IgD-negative memory B cell (primary cell): ENCODE data around the gene PKNOX2. TPM values are rescaled to one million over a fixed set of nuclear protein-coding genes. Genes with fewer than 3 reads are reported as not detected.

Source experiments
- H3K27ac Mint-ChIP-seq, 3 donors: one replicate each; pipeline ENCODE4 v1.8.0; 2020 to 2022; ENCODE audit warnings: mild to moderate bottlenecking in 3 of 3, mixed read lengths in 3 of 3, moderate library complexity in 1 of 3
- H3K27me3 Mint-ChIP-seq: one replicate; pipeline ENCODE4 v1.8.0; 2021; ENCODE audit warnings: mixed read lengths
- H3K36me3 Mint-ChIP-seq: one replicate; pipeline ENCODE4 v1.8.0; 2020; ENCODE audit warnings: mild to moderate bottlenecking, mixed read lengths
- H3K4me1 Mint-ChIP-seq, 3 donors: one replicate each; pipeline ENCODE4 v1.8.0; 2020 to 2022; ENCODE audit warnings: mixed read lengths in 3 of 3, mild to moderate bottlenecking in 1 of 3
- H3K4me3 Mint-ChIP-seq, 4 donors: one replicate each; pipeline ENCODE4 v1.8.0; 2020 to 2022; ENCODE audit warnings: mild to moderate bottlenecking in 4 of 4, mixed read lengths in 4 of 4, moderate library complexity in 3 of 4
- H3K9me3 Mint-ChIP-seq, 3 donors: one replicate each; pipeline ENCODE4 v1.8.0; 2020 to 2021; ENCODE audit warnings: mixed read lengths in 3 of 3, mild to moderate bottlenecking in 1 of 3
- polyA plus RNA-seq: library from polyadenylated mRNA; unstranded; fragments of 300-500 nt; fragmentation: Illumina TruSeq; gene quantifications from one replicate; pipeline ENCODE4 v1.2.3, GENCODE V29; 2021

PKNOX2 gene
- polyA plus RNA-seq, 1 donor from 2014 or later = not detected

DNA sequence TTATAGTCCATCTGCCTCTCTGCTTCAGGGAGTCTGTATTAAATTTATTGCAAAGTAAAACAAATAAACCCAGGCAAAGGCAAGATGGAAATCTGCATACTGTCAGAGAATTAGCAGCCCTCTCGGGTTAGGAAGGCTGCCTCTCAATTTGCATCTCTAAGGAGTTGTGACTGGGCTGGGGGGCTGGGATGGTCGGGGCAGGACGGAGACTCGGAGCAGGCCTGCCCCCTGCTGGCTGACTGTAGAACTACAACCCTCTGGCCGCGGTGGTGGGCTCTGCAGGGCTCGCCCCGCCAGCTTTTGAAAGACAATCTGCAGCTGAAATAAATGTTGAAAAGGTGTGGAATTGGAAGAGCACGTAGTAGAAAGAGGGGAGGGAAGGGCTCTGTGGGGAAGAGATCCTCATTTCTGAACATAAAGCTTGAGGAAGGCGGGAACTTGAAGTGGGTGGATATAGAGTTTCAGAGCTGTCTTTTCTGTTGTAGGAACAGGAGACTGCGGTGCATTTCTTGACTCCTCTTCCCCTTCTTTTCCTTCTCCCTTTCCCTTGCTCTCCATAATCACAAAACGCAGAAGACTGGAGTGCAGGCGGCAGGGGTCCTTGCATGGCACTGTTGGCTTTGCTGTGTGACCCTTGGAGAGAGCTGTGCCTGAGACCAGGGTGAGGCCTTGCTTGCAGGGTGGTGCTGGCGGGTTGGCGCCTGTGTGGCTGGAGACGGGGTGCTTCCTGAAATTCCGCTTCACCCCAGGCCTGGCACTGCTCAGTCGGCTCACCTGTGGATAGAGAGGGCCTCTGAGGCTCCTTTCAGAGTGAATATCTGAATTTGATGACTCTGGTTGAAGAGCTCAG, 22.6 kb upstream of the PKNOX2 start:
- Mint-ChIP-seq H3K4me1 (peaks cover 0 to 4% (median 3%) of the 10 kb centered on the region in 3 donors), H3K9me3 (no peaks in the 10 kb centered on the region), H3K27ac (no peak overlapping the region), H3K4me3 (peak overlapping the region in 1 of 4 donors; percentile 31), H3K27me3 (peaks cover 27% of the 10 kb centered on the region), H3K36me3 (peaks cover 1% of the 10 kb centered on the region)

DNA sequence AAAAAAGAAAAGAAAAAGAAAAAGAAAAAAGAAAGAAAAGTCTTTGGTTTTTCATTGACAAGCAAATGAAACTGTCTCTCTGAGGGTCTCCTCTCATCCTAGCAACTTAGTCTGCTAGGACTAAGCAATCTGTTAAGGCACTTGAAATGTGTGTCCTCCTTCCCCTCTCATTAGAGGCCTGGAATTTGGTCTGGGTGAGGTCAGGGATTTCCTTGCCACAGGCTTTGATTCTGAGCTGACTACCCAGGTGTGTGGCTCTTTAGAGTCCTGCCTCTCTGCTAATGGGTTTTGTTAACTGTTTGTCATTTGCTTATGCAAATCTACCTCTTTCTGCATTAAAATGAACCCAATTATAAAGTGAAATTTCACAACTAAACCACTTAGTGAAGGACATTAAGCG, 18.3 kb upstream of the PKNOX2 start:
- peaks cover 0 to 4% (median 3%) of the 10 kb centered on the region in 3 donors for H3K4me1 Mint-ChIP-seq
- H3K36me3 Mint-ChIP-seq = peaks cover 1% of the 10 kb centered on the region
- H3K9me3 Mint-ChIP-seq = no peaks in the 10 kb centered on the region
- H3K27me3 Mint-ChIP-seq = peaks cover 17% of the 10 kb centered on the region
- H3K4me3 Mint-ChIP-seq = peak overlapping the region in 1 of 4 donors; percentile 51
- no peak overlapping the region for H3K27ac Mint-ChIP-seq

DNA sequence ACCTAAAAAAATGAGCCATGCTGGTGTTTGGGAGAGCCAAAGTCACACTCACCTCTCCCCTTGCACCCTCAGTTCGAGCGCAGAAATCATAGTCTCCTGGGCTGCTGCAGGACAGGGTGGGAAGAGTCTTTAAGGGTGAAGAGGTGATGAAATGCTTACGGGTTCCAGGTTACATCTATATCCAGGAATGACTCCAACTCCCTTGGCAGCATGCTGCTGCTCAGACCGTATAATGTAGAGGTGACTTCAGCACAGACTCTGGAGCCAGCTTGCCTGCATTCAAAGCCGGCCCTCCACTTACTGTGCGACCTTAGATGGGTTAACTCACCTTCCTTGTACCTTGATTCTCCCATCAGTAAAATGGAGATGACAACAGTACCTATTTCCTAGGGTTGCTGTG, 17.3 kb upstream of the PKNOX2 start:
- H3K27me3 Mint-ChIP-seq = peaks cover 12% of the 10 kb centered on the region
- no peaks in the 10 kb centered on the region for H3K9me3 Mint-ChIP-seq
- peaks cover 1% of the 10 kb centered on the region for H3K36me3 Mint-ChIP-seq
- H3K27ac Mint-ChIP-seq = no peak overlapping the region
- H3K4me3 Mint-ChIP-seq = no peak overlapping the region
- no peaks in the 10 kb centered on the region for H3K4me1 Mint-ChIP-seq

DNA sequence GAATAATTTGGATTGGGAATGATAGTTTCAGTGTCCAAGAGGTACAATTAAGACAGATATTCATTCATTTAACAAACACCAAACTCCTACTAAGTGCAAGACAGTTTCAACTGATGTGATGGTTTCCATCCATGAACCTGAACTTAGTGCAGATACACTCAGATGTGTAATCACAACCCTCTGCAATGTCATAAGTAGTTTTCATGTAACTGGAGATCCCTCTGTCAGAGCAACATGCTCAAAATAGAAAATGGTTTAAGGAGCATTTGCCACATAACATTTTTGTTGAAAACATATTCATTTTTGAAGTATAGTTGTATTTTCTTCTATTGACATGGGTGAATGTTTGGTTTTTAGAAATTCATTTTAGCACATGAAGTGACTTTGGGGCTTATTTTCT, 16.5 kb upstream of the PKNOX2 start:
- Mint-ChIP-seq H3K36me3 (peaks cover 1% of the 10 kb centered on the region), H3K4me1 (no peaks in the 10 kb centered on the region), H3K27ac (no peak overlapping the region), H3K9me3 (no peaks in the 10 kb centered on the region), H3K27me3 (peaks cover 12% of the 10 kb centered on the region), H3K4me3 (no peak overlapping the region)

DNA sequence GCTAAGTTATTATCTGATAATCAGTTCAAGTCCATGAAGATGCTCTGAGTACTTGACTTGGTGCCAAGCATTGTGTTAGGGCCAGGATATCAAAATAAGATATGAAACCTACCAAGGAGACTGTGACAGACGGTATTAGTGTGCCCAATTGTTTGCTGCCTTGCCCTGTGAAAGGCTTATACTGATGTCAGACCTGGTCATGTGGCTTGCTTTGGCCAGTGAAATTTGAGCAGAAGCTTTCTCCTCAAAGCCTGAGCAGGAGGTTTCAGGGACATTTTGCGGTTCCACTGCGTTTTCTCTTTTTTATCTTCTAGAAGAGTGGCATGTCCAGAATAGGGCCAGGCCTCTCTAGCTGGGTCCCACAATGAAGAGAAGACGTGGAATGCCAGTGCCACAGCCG, 15.8 kb upstream of the PKNOX2 start:
- peaks cover 1% of the 10 kb centered on the region for H3K36me3 Mint-ChIP-seq
- no peak overlapping the region for H3K27ac Mint-ChIP-seq
- no peaks in the 10 kb centered on the region for H3K4me1 Mint-ChIP-seq
- H3K4me3 Mint-ChIP-seq = no peak overlapping the region
- peaks cover 11% of the 10 kb centered on the region for H3K27me3 Mint-ChIP-seq
- no peaks in the 10 kb centered on the region for H3K9me3 Mint-ChIP-seq

DNA sequence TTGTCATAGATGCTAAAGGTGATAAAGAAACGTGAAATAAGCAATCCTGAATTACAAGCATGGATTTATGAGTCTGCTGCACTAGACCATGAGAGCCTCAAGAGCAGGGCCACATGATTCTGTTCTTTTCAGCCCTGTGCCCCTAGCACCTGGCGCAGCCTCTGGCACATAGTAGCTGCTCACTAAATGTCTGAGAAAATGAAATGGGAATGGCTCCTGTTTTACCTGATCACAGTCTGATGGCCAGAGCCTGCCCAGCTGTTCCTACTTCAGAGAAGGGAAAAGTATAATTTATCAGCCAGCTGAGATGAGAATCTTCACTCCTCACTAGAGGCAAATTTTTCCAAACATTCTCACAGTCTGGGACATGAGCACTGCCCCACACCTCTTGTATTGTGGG, 10.7 kb upstream of the PKNOX2 start:
- H3K27me3 Mint-ChIP-seq = peaks cover 14% of the 10 kb centered on the region
- H3K36me3 Mint-ChIP-seq = no peaks in the 10 kb centered on the region

DNA sequence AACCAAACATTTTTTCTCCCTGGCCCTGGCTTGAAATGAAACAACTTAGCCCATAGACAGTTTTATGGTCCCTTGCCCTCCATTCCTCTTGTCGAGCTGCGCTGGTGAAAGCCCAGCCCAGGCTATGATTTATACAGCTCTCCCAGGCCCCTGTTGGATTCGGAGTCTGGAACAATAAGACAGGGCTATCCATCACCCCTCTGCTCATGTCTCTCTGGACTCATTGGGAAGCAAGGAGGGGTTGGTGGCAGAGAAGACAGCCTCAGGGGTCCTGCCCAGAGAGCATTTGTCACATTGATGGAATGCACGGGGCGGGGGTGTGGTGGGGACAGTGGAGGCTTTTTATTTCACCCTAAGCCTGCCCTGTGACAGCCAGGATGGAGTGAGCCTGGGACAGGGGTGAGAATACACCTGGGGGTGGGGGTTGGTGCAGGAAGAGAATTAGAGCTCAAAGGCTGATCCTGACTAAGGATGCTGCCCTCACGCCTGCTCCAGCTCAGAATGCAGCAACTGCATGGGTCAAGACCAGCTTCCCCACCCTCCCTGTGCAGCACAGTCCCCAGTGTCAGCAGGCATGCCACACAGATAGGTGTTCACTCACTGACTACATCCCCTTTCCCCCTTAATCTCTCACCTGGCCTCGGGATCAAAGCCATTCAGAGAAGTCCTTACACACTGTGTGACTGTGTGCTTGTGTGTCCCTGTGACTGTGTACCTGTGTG, 10.0 kb upstream of the PKNOX2 start:
- H3K36me3 Mint-ChIP-seq = no peaks in the 10 kb centered on the region
- H3K27ac Mint-ChIP-seq = no peak overlapping the region
- H3K9me3 Mint-ChIP-seq = no peaks in the 10 kb centered on the region
- H3K4me3 Mint-ChIP-seq = no peak overlapping the region
- H3K27me3 Mint-ChIP-seq = peaks cover 14% of the 10 kb centered on the region
- no peaks in the 10 kb centered on the region for H3K4me1 Mint-ChIP-seq

More for the DNA sequence above, 10.7 kb upstream of the PKNOX2 start:
- Mint-ChIP-seq H3K27ac (peak overlapping the region in 1 of 3 donors; percentile 28), H3K9me3 (no peaks in the 10 kb centered on the region), H3K4me1 (no peaks in the 10 kb centered on the region), H3K4me3 (no peak overlapping the region)

DNA sequence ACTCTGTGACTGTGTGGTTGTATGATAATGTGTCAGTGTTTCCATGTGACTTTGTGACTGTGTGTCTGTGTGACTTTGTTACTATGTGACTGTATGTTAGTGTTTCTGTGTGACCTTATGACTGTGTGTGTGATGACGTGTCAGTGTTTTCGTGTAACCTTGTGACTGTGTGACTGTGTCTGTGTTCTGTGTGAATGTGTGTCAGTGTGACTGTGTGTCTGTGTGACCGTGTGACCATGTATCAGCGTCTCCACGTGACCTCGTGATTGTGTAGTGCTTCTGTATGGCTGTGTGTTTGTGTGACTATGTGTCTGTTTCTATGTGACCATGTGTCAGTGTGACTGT, 9.5 kb upstream of the PKNOX2 start:
- Mint-ChIP-seq H3K4me1 (no peaks in the 10 kb centered on the region), H3K27ac (no peak overlapping the region), H3K9me3 (no peaks in the 10 kb centered on the region), H3K4me3 (no peak overlapping the region), H3K36me3 (no peaks in the 10 kb centered on the region), H3K27me3 (peaks cover 14% of the 10 kb centered on the region)

DNA sequence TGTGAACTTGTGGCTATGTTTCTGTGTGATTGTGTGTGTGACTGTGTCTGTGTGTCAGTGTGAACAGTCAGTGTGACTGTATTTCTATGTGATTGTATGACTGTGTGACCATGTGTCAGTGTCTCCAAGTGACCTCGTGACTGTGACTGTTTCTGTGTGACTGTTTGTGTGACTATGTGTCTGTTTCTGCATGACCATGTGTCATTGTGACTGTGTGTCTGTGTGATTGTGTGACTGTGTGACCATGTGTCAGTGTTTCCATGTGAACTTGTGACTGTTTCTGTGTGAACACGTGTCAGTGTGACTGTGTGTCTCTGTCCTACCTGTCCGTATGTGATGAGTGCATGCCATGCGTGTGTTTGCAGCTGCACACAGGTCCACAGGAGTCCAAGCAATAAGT, 8.8 kb upstream of the PKNOX2 start:
- Mint-ChIP-seq H3K4me3 (no peak overlapping the region), H3K27me3 (peaks cover 19% of the 10 kb centered on the region), H3K27ac (no peak overlapping the region), H3K36me3 (no peaks in the 10 kb centered on the region), H3K4me1 (no peaks in the 10 kb centered on the region), H3K9me3 (no peaks in the 10 kb centered on the region)

DNA sequence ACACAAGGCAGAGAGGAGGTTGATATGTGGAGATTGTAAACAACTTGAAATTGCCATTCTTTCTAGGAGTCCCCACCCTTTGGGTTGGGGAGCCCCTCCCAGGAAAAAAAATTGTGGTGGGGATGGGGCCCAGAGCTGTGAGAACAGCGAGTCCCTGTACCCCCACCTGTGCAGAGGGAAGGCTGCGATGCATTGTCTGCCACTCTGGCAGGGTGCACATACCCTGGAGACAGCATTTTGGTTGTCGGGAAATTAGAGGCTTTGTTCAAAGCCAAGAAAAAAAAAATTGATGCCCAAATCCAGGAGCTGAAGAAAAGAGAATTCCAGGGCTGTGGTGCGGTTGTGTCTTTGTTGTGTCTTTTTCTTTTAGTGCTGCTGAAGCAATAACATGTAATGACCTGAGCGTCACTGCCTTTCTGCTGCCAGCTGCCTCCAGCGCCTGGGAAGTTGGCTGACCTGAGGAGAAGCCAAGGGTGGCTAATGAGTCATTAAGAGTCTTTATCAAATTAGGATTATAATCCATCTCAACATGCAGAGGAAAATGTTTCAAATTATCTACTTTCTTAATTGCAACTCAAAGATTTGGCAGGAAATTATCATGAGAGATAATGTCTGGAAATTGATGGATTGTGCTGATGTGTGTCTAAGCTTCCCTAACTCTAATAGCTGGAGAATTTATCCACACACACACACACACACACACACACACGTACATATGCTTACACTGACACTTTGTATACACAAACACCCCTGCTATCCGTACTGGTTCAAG, 8.0 kb upstream of the PKNOX2 start:
- Mint-ChIP-seq H3K27ac (no peak overlapping the region), H3K36me3 (no peaks in the 10 kb centered on the region), H3K9me3 (no peaks in the 10 kb centered on the region), H3K4me1 (no peaks in the 10 kb centered on the region), H3K27me3 (peaks cover 23% of the 10 kb centered on the region), H3K4me3 (no peak overlapping the region)

DNA sequence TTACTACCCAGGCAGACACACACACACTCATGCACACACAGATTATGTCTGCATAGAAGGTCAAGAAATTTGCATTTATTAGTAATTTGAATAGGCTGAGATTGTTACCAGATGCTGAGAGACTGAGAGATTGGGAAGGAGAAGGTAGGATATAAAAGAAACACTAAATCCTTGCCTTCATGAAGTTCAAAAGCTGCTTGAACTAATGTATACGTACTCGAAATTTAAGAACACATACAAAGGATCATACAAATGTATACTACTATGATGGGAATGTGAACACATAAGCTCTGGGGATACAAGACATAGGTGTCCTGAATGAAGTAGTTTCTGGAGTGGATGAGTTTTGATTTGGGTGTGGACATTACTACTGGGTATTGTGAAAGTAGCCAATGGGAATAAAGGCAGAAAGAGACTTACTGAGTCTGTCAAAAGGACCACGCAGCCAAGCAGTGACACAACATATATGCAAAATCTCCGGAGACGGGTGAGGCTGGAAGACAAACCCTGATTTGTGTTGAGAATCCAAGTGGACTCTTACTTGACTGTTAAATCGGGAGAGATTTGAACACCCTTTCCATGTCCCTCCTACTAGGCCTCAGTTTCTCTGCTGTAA, 7.3 kb upstream of the PKNOX2 start:
- H3K27me3 Mint-ChIP-seq = peaks cover 22% of the 10 kb centered on the region
- H3K27ac Mint-ChIP-seq = no peak overlapping the region
- no peaks in the 10 kb centered on the region for H3K4me1 Mint-ChIP-seq
- no peaks in the 10 kb centered on the region for H3K9me3 Mint-ChIP-seq
- no peak overlapping the region for H3K4me3 Mint-ChIP-seq
- peaks cover 2% of the 10 kb centered on the region for H3K36me3 Mint-ChIP-seq

DNA sequence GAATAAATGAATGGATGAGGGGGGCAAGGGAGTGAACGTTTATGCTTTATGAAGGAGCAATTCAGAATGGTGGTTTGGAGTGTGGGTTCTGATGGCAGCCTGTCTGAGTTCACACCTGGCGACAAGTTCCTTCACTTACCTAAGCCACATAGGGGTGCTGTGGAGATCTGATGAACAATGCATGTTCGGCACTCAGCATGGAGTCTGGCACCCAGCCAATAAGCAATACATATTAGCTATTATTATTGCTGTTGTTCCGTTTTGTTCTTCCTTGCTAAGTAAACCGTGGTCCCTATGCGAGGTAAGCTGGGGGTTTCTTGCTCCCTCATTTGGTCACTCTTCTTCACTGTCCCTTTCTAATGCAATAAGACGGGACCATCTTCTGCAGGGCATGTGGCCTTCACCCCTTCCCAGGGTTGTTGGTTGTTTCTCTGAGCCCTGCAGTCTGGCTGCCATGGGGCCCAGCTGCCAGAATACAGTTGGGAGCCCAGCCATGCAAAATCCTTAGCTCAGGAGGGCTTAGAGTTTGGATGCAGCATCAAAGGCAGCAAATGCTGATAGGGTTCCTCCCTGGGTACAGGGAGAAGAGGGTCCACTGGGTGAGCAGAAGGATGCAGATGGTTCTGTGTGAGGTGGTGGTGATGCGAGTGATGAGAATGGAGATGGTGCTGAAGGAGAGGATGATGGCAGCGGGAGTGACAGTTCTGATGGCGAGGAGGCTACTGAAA, 6.4 kb upstream of the PKNOX2 start:
- no peak overlapping the region for H3K4me3 Mint-ChIP-seq
- no peaks in the 10 kb centered on the region for H3K4me1 Mint-ChIP-seq
- no peaks in the 10 kb centered on the region for H3K9me3 Mint-ChIP-seq
- H3K36me3 Mint-ChIP-seq = peaks cover 2% of the 10 kb centered on the region
- H3K27me3 Mint-ChIP-seq = peaks cover 25% of the 10 kb centered on the region
- no peak overlapping the region for H3K27ac Mint-ChIP-seq

DNA sequence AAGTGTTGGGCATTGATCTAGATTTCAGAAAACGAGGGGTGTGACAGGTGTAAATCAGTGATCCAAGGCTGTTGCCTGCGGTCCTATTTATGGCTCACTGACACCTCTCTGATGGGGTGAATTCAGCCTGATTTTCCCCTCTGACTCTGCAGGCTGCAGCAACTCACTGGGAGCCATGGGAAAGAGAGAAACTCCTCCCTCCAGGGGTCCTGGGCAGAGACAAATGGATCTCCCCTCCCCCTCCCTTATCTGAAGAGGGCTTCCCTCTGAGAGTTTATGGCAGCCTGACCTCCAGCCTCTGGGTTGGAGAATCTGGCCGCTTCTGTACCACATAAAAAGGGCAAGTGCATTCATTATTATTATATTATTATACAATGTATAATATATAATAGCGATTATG, 1.8 kb upstream of the PKNOX2 start:
- Mint-ChIP-seq H3K36me3 (peaks cover 2% of the 10 kb centered on the region), H3K4me3 (no peak overlapping the region), H3K27ac (no peak overlapping the region), H3K27me3 (peaks cover 37% of the 10 kb centered on the region), H3K4me1 (peaks cover 8 to 9% (median 8%) of the 10 kb centered on the region in 3 donors), H3K9me3 (no peaks in the 10 kb centered on the region)

DNA sequence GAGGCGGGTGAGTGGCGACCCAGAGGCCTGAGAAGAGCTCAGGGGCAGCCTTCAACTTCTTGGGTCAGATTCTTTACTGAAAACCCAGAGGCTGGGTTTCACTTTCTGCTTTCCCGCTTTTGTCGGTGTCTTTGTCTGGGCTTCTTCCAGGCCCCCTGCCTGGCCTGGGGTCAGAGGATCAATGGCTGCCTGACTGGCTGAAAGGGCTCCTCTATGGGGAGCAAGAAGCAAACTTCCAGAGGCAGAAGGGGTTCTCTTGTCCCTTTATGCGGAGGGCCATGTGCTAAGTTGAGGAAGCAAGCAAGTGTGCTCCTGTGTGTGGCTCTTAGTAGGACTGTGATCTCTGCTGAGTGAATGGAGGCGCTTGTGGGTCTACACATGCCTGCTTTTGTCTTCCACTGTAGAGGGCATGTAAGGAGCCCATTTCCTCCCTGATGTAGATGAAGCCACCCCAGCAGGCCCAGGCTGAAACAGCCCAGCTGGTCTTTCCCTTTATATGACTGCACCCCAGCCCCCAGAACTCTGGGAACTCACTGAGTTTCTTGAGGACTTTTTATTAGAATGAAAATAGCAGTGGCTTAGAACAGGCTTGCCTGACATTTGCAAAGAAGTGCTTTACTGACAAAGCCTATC, 1.0 kb upstream of the PKNOX2 start:
- H3K9me3 Mint-ChIP-seq = no peaks in the 10 kb centered on the region
- peaks cover 35% of the 10 kb centered on the region for H3K27me3 Mint-ChIP-seq
- H3K4me3 Mint-ChIP-seq = peak overlapping the region; percentile 16 to 76 (median 70)
- peaks cover 8 to 9% (median 8%) of the 10 kb centered on the region in 3 donors for H3K4me1 Mint-ChIP-seq
- H3K27ac Mint-ChIP-seq = no peak overlapping the region
- peaks cover 2% of the 10 kb centered on the region for H3K36me3 Mint-ChIP-seq
